PFSK-1 (cell line): ENCODE measurements around the gene PTPN11.
A peak's percentile ranks its signal among the peaks of the same experiment; 100 is the strongest.

ENCODE experiments used
- FOXP2 ChIP-seq: optimal IDR thresholded peaks from 2 replicates; pipeline ENCODE3; 2011; ENCODE audit warnings: borderline replicate concordance, control low read depth, inconsistent platforms; ENCODE audit not compliant: insufficient read depth; ENCODE audit errors: extremely low read length, extremely low read depth
- REST ChIP-seq, 2 experiments: IDR thresholded peaks; 2 replicates each; pipeline versions ENCODE4 v1.6.1 to v1.8.0; 2011 to 2012; ENCODE audit warnings: low read depth in 2 of 2, low read length in 2 of 2, control low read depth in 1 of 2, inconsistent platforms in 1 of 2, mild to moderate bottlenecking in 1 of 2, moderate library complexity in 1 of 2; ENCODE audit not compliant: insufficient read depth in 1 of 2

- TF ChIP-seq REST (IDR thresholded peaks at IDR 0.05; ENCODE audit: insufficient read depth in 1 of 2, low read depth in 2 of 2, low read length in 2 of 2) (no peak), FOXP2 (peak; percentile 57)
Measured at GRCh38 chr12:112381883-112382796, 36.6 kb upstream of the PTPN11 start, which contains the start of gene HECTD4.
